ENCODE measurements around the gene CPVL.

Gene CPVL

DNA sequence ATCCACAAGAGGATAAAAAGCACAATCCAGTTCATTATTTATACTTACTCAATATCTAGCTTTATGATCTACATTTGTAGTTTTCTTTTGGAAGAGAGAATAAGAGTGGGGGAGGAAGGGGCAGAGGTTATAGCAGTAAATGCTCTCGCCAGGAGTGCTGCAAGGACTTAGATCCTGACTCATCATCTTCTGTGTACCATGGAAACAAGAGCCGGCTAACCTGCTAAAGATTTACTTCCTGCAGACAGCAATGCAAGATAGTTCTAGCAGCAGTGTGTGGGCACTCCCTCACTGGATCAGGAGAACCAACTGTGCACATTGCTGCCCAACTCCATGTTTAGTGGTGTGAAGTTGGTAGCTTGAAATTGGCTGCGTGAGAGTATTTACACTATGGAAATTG, 140.5 kb downstream of the CPVL start:
- no peak overlapping the region for H3K4me3 ChIP-seq (ENCODE audit: low read depth, low read length)
- TF ChIP-seq, protein P1, sequence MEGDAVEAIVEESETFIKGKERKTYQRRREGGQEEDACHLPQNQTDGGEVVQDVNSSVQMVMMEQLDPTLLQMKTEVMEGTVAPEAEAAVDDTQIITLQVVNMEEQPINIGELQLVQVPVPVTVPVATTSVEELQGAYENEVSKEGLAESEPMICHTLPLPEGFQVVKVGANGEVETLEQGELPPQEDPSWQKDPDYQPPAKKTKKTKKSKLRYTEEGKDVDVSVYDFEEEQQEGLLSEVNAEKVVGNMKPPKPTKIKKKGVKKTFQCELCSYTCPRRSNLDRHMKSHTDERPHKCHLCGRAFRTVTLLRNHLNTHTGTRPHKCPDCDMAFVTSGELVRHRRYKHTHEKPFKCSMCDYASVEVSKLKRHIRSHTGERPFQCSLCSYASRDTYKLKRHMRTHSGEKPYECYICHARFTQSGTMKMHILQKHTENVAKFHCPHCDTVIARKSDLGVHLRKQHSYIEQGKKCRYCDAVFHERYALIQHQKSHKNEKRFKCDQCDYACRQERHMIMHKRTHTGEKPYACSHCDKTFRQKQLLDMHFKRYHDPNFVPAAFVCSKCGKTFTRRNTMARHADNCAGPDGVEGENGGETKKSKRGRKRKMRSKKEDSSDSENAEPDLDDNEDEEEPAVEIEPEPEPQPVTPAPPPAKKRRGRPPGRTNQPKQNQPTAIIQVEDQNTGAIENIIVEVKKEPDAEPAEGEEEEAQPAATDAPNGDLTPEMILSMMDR (IDR thresholded peaks at IDR 0.05; ENCODE audit: low read depth, low read length), result no peak

GRCh38 chr7:29005406-29005805, 140.9 kb downstream of the CPVL start:
- no peak overlapping the region for H3K4me3 ChIP-seq (ENCODE audit: low read depth, low read length)
- TF ChIP-seq, protein P1 (IDR thresholded peaks at IDR 0.05; ENCODE audit: low read depth, low read length), result no peak

DNA sequence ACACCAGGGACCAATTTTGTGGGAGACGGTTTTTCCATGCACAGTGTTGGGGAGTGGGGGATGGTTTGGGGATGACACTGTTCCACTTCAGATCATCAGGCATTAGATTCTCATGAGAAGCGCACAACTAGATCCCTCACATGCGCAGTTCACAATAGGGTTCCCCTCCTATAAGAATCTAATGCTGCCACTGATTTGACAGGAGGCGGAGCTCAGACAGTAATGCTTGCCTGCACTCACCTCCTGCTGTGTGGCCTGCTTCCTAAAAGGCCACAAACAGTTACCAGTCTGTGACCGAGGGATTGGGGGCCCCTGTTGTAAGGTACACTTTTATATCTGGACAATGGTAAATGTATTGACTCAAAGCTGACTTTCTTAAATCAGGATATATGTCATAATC, 142.6 kb downstream of the CPVL start:
- TF ChIP-seq, protein P1 (IDR thresholded peaks at IDR 0.05; ENCODE audit: low read depth, low read length), result no peak

DNA sequence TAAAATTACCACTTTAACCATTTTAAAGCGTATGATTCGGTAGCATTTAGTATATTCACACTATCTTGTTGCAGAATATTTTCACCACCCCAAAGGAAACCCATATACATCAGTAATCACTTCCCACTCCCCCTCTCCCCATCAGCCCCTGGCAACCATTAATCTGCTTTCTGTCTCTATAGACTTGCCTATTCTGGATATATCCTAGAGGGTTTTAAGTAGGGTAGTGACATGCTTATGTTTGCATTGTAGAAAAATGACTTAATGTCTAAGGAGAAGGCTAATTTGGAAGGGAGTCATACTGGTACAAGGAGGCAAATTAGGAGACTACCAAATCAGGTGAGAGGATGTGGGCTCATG, 145.6 kb downstream of the CPVL start:
- H3K4me3 ChIP-seq (ENCODE audit: low read depth, low read length), result no peak overlapping the region
- TF ChIP-seq, protein P1 (IDR thresholded peaks at IDR 0.05; ENCODE audit: low read depth, low read length), result no peak

More for the DNA sequence above, 142.6 kb downstream of the CPVL start:
- H3K4me3 ChIP-seq (ENCODE audit: low read depth, low read length), result no peak overlapping the region

GRCh38 chr7:28999895-29000716, 146.2 kb downstream of the CPVL start:
- H3K4me3 ChIP-seq (ENCODE audit: low read depth, low read length), result no peak overlapping the region
- TF ChIP-seq, protein P1 (IDR thresholded peaks at IDR 0.05; ENCODE audit: low read depth, low read length), result no peak

DNA sequence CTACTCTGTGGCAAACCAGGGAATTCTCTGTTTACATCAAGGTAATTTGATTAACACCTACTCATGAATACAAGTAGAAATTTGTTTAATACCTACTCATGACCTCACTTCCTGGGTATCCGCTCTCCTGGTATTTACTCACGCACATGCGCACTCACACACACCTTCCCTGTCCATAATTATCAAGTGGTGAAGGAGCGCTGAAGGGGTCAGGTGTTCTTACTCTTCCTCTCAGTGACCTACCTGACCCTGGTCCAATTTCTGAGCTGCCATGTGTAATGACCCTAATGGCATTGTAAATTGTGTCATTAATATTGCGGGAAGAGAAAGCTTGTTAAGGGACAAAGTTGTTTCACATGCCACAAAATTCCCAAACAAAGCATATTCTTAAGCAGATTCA, 146.9 kb downstream of the CPVL start:
- H3K4me3 ChIP-seq (ENCODE audit: low read depth, low read length), result no peak overlapping the region
- TF ChIP-seq, protein P1 (IDR thresholded peaks at IDR 0.05; ENCODE audit: low read depth, low read length), result no peak

DNA sequence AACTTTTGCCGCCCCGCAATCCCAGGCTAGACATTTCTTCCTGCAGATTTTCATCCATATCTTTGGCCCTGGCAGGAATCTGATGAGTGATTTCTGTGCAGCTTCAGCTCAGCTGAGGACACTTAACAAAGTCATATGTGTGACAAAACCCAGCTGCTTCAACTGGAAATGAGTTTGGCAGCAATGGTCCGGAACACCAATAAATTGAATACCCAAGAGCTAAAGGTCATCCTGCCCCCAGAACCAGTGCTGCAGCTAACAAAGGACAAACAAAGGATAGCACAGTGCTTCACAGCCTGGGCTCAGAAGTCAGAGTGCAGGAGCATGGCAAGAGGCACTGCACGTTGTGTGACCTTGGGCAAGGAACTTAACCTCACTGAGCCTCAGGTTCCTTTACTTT, 148.2 kb downstream of the CPVL start:
- no peak overlapping the region for H3K4me3 ChIP-seq (ENCODE audit: low read depth, low read length)
- TF ChIP-seq, protein P1 (IDR thresholded peaks at IDR 0.05; ENCODE audit: low read depth, low read length), result no peak
